Activated CD8-positive, alpha-beta memory T cell treated with anti-CD3 and anti-CD28 coated beads, Interleukin-2, amount 50 U/mL, for 1 hour (primary cell): ENCODE data around the gene ZNF561.

Source experiments
- DNase-seq: peaks from one replicate; pipeline ENCODE4 v3.0.0-alpha.2; 2020; ENCODE audit errors: extremely low read depth

The ZNF561 gene

DNA sequence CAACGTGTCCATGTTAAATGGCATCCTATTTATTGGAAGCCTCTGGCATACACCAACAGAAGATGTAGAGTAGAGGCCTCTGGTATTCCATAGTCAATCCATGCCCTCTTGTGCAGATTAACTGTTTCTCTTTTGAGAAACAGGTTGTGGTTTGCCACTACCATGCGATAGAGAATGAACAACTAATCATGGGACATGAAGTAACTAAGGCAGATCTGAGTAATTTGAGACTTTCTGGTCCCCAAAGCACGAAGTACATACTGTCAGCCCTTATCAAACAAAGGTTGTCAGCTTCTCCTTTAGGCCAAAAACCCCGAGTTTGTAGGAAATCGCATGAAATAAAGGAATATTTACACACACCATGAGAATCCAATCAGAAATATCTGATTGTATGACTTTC lies 40.3 kb downstream of the ZNF561 start:
- DNase-seq: no peak

DNA sequence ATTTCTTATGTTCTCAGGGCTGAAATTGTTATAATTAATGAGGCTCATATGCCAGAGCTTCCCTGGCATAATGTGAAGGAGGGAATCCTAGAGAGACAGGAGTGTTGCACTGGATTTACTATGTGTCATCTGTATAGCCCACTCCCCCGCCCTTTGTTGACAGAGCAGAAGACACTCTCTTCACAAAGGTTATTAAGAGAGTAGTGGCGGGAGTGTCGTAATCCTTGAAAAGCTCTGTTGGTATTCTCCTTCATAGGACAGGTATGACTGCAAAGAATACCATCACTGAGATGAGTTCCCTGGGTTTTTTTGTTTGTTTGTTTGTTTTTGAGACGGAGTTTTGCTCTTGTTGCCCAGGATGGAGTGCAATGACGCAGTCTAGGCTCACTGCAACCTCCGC lies 50.8 kb downstream of the ZNF561 start:
- DNase-seq: no peak

GRCh38 chr19:9566729-9567128 lies 54.3 kb downstream of the ZNF561 start:
- DNase-seq: no peak

- no peak for DNase-seq
Observed at GRCh38 chr19:9565900-9566705, 54.9 kb downstream of the ZNF561 start.
